Femur (tissue), 1 donor: ENCODE results near the gene SLC17A7.
"Not testable (repeated sequence)": the region's sequence is repeated elsewhere in the genome, so short reads cannot be mapped to it uniquely, and the experiment has no call there.

Experiments used
- DNase-seq: peaks from one replicate; pipeline ENCODE4 v3.0.0-alpha.2; 2017

The SLC17A7 gene

DNA sequence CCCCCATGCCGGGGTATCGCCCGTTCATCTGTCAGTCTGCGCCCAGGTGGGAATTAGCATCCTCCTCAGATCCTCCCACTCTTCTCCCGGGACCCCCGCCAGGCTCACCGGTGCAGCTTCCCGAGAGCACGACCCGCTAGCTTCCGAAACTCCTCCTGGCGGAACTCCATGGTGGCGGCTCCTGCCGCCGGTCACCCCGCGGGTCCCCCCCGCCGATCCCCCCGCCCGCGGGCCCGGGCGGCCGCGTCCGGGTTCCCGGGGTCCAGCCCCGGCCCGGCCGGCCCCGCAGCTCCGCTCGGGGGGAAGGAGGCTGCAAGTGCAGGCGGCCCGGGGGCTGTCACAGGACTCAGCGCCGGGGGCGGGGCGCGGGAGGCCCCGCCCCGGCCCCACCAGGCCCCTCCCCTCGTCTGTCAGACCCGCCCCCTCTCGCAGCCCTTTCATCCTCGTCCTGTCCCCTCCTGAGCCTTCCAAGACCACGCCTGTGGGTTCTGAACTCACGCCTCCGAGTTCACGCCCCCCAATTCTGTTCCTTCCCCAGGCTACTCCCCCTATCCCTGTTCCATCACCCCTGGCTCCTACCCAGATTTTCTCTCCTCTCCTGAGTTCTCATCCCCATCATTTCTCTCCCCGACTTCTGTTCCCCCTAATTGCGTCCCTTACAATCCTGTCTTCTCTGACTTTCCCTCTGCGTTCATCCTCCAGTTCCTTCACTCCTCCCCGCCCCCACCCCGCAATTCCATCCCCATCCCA lies at the start of gene SLC17A7:
Gene SLC17A7 (minus strand): TSS at position 318 of the 750 bp plus-strand sequence. CDS start 148 bp downstream, at position 170.
- DNase-seq, result peak; percentile 69

DNA sequence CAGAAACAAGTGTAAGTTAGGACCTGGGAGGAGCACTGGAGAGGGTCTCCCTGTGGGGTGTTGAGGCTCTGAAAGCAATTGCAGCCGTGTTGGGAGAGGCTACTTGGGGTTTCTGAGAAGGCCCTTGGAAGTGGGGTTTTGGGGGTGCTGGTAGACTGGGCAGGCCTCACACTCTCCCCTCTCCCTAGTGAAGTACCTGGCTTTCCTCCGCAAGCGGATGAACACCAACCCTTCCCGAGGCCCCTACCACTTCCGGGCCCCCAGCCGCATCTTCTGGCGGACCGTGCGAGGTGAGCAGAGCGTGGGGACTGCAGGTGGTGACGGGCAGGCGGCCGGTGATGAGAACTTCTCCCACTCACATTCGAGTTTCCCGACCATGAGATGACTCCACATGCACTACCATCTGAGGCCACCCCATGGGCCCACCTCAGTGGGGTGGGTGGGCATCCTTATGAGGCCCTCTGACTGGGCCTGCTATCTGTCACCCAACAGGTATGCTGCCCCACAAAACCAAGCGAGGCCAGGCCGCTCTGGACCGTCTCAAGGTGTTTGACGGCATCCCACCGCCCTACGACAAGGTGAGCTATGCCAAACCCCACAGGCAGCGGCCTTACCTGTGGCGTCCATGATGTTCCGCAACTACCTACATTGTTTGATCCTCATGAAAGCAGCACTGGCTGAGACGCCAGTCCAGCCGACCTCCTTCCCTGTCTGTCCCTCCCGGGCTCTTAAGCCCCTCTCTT lies 49.1 kb upstream of the SLC17A7 start:
- peak; percentile 24 for DNase-seq

DNA sequence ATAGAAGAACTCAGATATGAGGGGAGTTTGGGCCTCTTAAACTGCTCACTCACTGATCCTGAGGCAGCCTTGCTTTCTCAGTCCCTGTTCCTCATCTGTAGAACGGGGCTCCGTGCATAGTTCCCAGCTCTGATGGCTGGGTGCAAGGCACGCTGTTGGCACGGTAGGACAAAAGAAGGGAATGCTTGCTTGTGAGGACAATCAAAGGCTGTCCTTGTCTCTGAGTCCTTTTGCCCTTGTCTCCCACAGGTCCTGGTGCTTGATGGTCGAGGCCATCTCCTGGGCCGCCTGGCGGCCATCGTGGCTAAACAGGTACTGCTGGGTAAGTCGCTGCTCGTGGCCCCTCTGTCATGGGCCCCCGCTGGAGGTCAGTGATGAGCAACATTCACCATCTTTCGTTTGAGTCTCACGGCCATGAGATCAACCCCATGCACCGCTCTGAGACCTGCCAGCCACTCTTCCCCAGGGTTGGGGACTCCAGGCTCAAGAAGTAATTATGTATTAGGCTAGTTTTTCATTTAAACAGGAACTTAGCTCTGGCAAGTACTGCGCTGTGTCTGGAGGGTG lies 48.4 kb upstream of the SLC17A7 start:
- DNase-seq, result no peak

DNA sequence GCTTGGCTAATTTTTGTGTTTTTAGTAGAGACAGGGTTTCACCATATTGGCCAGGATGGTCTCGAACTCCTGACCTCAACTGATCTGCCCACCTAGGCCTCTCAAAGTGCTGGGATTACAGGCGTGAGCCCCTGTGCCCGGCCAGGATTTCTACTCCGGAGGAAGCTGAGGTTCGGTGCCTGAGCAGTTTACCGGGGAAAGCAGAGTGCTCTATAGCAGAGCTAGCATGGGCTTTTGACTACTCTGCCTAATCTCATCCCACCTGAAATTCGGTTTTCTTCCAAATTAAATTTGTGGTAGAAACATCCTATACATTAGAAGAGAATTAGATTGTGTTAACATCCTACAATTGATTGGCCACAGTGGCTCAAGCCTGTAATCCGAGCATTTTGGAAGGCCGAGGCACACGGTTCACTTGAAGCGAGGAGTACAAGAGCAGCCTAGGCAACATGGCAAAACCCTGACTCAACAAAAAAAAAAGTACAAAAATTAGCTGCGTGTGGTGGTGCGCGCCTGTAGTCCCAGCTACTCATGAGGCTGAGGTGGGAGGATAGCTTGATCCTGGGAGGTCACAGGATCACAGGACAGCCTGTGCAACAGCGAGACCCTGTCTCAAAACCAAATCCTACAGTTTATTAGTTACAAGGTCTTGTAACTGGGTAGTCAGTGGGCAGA lies 47.7 kb upstream of the SLC17A7 start:
- no peak for DNase-seq

DNA sequence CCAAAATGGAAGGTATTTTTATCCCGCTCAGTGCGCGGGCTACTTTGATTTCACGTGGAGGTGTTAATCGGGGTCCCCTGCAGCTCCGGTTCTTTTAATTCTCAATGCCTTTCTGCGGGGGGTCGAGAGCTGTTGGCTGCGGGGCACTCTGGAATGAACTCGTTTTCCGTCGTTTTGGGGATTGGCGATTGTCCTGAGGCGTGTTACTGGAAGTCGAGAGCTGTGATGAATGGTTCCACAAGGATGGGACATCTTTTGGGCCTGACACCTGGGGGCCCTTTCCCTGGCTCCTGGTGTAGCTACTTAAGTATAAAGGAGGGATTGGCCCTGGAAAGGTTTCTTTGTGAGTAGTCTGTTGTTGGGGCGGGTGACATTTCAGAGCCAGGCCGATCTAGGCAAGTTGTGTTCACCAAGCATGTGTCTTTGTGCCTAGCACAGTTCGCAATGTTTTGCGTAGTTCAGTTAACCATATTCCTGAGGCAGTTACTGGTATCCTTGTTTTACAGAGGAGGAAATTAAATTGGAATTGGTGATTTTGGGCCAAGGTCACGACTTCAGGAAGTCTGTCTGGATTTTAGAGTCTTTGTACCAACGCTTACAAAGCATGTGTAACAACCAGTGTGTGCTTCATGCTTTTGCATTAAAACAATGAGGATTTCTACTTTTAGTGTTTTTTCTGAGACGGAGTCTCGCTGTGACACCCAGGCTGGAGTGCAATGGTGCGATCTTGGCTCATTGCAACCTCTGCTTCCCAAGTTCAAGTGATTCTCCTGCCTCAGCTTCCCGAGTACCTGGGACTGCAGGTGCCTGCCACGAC lies 46.9 kb upstream of the SLC17A7 start:
- peak; percentile 26 for DNase-seq

DNA sequence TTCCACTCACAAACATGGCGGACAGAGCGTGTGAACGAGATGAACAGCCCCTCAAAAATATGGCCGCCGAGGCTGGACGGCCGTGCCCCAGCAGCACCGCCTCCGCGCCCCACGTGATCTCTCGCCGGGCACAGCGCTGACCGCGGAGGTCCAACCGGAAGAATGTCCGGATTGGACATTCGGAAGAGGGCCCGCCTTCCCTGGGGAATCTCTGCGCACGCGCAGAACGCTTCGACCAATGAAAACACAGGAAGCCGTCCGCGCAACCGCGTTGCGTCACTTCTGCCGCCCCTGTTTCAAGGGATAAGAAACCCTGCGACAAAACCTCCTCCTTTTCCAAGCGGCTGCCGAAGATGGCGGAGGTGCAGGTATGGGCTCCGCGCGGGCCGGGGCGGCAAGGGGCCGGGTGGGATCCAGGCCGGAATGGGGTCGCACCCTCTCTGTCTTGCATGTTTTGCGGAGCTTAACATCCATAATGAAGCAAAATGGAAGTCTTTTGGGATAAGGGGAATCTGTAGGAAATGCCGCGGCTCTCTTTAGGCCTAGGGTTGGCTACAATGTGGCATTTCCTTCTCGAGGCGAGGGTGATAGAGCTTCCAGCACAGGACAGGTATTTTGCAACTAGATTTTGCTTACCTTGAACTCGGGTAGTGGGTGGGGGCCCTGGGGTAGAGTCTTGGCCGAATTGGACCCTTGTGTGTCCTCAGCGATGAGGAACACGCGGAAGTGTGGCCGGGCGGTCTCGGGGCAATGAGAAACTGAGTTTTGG lies 46.1 kb upstream of the SLC17A7 start, which contains the start of gene RPL13A:
Gene RPL13A (plus strand): TSS at position 332 of the 769 bp plus-strand sequence. CDS start 22 bp downstream, at position 354.
- DNase-seq, result peak; percentile 100

DNA sequence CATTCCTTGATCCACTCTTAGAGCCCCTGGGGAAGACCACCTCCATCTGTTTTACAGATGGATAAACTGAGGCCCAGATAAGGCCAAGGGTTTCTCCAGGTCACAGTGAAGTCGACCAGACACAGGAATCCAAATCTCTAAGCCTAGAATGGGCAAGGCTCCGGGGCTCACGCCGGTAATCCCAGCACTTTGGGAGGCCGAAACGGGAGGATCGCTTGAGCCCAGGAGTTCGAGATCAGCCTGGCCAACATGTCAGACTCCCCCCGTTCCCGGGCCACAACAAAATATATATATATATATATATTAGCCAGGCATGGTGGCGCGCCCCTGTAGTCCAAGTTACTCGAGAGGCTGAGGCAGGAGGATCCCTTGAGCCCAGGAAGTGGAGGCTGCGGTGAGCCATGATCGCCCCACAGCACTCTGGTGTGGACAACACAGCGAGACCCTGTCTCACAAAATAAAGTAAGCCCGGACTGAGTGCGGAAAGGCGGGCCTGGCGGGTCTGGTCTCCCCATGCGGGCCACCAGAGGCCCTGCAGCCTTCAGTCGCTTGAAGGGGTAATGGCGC lies 45.5 kb upstream of the SLC17A7 start:
- DNase-seq, result peak; percentile 26

DNA sequence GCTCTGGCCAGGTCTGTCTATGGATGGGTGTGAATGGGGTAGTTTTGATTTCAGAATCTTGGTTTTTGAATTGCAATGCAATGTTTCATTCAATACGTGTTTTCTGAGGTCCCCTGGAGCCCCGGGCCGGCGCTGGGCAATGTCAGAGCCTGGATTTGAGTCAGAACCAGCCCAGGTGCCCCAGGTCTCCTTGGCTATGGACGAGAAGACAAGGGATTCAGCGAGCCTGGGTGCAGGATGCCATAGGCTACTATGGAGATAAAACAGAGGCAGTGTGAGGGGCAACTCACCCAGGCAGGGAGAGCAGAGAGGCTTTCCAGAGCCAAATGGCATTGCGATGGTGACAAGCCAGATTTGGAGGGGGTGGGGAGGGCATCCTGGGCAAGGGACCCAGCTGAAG lies 44.9 kb upstream of the SLC17A7 start:
- no peak for DNase-seq

DNA sequence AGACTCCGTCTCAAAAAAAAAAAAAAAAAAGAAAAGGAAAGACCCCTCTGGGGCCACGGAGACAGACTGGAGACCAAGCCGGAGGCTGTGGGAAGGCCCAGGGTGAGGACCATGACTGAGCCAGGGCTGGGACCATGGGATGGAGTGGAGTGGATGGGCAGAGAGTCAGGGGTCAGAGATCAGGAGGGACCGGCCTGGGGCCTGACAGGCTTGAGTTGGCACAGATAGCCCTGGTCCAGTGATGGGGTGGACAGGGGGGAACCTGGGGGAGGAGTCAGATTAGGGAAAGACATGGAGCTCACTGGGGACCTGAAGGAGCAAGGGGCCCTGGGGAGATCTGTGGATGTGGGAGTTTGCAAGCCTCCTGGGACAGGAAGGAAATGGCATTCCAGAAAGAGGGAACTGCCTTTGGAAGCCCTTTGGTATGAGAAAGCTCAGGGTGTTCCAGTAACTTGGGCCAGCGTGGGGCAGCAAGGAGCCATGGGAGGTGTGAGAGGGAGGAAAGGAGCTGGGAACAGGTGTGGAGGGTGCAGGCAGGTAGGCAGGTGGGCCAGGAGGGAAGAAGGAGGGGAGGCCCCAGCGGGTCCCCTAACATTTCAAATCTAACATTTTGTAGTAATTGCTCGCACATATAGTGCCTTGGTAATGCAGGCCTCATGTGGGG lies 39.8 kb upstream of the SLC17A7 start:
- no peak for DNase-seq

DNA sequence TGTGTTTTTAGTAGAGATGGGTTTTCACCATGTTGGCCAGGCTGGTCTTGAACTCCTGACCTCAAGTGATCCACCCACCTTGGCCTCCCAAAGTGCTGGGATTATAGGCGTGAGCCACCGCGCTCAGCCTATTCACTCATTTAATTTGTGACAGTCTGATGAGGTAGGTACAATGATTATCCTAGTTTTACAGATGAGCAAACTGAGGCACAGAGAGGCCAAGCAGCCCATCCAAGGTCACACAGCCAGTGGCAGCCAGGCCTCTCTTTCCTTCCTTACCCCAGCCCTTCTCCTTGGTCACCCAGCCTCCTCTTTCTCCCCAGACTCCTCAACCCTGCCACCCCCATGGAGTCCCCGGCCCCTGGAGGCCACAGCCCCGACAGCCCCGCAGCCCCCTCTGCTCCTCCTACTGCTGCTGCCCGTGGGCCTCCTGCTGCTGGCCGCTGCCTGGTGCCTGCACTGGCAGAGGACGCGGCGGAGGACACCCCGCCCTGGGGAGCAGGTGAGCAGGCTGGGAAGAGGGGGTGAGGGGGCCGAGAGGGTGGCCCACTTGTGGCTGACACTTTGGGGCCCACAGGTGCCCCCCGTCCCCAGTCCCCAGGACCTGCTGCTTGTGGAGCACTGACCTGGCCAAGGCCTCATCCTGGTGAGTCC lies 38.8 kb upstream of the SLC17A7 start:
- DNase-seq, result no peak

DNA sequence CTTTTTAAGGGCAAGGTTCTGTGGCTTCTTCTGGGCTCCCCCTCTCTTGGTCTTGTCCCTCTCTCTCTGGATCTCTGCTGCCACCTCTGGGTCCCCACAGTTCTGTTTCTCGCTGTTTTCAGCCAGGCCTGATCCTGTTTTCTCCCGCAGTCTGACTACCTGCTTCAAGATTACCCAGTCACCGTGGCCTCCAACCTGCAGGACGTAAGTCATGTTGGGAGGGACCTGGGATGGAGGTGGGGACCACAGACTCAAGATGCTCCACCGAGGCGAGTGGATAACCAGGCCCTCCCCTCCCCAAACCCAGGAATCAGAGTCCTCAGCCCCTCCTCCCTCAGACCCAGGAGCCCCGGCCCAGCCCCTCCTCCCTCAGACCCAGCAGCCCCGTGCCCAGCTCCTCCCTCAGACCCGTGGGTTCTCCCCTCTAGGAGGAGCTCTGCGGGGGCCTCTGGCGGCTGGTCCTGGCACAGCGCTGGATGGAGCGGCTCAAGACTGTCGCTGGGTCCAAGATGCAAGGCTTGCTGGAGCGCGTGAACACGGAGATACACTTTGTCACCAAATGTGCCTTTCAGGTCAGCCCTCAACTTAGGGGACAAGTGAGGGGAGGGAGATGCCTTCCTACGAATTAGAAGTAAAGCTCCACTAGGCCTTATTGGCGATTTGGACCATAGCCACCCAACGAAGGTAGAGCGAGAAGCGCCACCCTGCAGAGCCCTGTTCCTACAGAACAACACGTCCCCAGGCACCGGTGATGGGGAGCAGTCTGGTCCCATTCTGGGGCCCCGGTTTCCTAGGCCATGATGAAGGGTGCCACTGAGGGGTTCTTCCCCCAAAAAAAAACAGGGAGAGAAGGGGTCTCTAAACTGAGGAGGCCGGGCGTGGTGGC lies 34.9 kb upstream of the SLC17A7 start:
- DNase-seq, result no peak

DNA sequence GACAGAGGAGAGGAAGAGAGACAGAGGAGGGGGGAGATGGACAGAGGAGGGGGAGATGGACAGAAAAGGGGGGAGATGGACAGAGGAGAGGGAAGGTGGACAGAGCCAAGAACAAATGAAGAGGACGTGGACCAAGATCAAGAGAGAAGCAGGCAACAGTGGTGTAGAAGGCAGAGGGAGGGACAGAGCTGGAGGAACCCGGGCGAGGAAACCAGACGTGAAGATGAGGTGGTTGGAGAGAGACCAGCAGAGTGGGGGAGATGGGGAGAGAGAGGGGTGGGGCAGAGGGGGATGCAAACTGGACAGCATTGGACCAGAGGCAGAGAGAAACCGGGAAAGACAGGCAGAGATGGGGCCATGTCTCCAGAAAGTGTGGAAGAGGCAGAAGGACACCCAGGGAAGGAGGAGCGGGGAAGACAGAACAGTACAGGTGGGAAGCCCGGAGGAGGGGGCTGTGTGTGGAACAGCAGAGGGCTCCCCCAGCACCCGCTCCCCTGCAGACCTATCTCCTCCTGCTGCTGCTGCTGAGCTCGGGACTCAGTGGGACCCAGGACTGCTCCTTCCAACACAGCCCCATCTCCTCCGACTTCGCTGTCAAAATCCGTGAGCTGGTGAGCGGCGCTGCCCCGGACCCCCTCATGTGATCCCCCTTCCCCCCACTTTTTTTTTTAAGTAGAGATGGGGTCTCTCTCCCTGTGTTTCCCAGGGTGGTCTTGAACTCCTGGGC lies 34.0 kb upstream of the SLC17A7 start:
- DNase-seq, result no peak

DNA sequence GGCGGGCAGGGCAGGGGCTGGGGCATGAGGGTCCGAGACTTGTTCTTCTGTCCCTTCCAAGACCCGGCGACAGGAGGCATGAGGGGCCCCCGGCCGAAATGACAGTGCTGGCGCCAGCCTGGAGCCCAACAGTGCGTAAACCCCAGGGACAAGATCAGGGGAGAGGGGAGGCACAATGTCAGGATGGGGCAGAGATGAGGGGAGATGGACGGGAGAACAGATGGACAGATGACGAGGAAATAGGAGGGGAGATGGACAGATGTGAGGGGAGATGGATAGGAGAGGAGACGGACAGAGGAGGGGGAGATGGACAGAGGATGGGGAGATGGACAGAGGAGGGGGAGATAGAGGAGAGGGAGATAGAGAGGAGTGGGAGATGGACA lies 33.2 kb upstream of the SLC17A7 start:
- no peak for DNase-seq

DNA sequence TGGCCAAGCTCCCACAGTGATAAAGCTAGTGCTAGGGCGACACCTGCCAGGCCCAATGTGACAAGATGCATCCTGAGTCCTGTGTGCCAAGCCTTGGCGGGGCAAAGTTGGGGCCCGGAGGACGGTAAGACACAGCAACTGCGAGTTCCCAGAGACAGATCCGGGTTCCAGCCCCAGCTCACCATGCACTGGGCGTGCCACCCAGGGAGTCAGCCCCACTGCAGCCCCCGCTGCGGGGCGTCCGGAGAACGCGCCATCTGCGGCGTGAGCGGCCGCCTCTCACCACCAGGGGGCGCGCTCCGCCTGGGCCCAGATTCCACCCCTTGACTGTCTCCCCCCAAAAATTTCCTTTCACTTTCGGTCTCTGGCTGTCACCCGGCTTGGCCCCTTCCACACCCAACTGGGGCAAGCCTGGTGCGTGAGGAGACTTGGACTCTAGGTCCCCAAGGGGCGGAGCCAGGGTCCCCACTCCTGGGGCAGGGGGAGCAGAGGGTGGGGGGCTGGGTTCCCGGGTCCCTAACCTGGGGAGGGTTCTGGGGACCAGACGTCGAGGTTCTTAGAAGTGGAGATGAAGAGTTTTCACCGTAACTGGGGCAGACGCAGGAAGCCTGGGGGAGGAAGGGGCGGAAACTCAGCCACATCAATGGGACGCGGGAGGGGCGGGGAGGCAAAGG lies 32.7 kb upstream of the SLC17A7 start, which contains the start of gene FLT3LG:
Gene FLT3LG (plus strand): TSS at position 348 of the 674 bp plus-strand sequence. CDS start 425 bp downstream, outside the sequence.
- DNase-seq, result peak; percentile 87

DNA sequence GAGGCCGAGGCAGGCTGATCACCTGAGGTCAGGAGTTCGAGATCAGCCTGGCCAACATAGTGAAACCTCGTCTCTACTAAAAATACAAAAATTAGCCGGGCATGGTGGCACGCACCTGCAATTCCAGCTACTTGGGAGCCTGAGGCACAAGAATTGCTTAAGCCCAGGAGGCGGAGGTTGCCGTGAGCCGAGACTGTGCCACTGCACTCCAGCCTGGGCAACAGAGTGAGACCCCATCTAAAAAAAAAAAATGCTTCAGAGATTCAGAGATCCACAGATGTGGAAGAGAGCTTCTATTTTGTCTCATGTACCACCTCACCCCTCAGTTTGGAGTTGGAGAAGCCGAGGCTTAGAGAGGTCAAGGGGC lies 32.2 kb upstream of the SLC17A7 start:
- DNase-seq, result not testable (repeated sequence)

DNA sequence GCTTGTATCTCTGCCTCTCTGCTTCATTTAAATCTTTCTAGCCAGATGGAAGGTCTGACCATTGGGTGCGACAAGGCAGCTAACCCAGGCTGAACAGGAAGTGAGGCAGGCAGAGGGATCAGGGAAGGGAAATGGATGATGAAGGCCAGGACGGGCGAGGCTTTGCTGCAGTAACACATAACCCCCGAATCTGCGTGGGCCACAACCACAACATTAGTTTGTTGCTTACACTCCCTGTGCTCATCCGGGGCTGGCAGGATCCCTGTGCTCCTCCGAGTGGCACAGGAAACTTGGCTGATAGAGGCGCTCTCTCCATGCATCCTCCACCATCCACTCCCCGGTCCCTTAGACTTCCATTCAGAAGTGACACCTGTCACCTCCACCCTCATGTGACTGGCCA lies 31.6 kb upstream of the SLC17A7 start:
- no peak for DNase-seq

DNA sequence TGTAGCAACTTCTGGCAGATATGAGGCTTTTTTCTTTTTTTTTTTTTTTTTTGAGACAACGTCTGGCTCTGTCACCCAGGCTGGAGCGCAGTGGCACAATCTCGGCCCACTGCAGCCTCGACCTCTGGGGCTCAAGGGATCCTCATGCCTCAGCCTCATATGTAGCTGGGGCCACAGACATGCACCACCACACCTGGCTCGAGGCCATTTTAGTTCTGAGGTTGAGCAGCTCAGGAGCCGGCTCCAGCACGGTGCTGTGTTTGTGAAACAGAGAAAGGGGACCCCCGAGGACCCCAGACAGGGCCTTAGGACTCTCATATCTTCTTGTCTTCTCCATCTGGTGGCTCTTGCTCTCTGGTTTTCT lies 29.3 kb upstream of the SLC17A7 start:
- no peak for DNase-seq
